NCI-H1417 treated with DMSO at 0.1 percent for 48 hours (cell line): Measurements from ENCODE around the gene CTDSP2.
"Not testable (repeated sequence)": the region's sequence is repeated elsewhere in the genome, so short reads cannot be mapped to it uniquely, and the experiment has no call there.

Source experiments
- DNase-seq: peaks from one replicate; lab custom pipeline; 2025; lab: John Stamatoyannopoulos, UW

CTDSP2 gene

GRCh38 chr12:57834086-57834876 is 12.2 kb downstream of the CTDSP2 start:
- DNase-seq: no peak

- DNase-seq: no peak
Measured at GRCh38 chr12:57833672-57834071, 12.9 kb downstream of the CTDSP2 start.

- DNase-seq: no peak
Measured at GRCh38 chr12:57832966-57833365, 13.6 kb downstream of the CTDSP2 start.

GRCh38 chr12:57830393-57830792 is 16.1 kb downstream of the CTDSP2 start:
- DNase-seq: no peak

GRCh38 chr12:57829025-57829777 is 17.3 kb downstream of the CTDSP2 start:
- DNase-seq: no peak

- no peak for DNase-seq
Measured at GRCh38 chr12:57826966-57827365, 19.6 kb downstream of the CTDSP2 start.

GRCh38 chr12:57826400-57826799 is 20.1 kb downstream of the CTDSP2 start:
- DNase-seq: no peak

GRCh38 chr12:57825451-57825850 is 21.1 kb downstream of the CTDSP2 start:
- no peak for DNase-seq

- DNase-seq: no peak
Measured at GRCh38 chr12:57823908-57824640, 22.5 kb downstream of the CTDSP2 start.

- DNase-seq: no peak
Measured at GRCh38 chr12:57823131-57823907, 23.2 kb downstream of the CTDSP2 start.

- no peak for DNase-seq
Measured at GRCh38 chr12:57822392-57823130, 24.0 kb downstream of the CTDSP2 start.

- DNase-seq: no peak
Measured at GRCh38 chr12:57821474-57822214, 24.9 kb downstream of the CTDSP2 start.

GRCh38 chr12:57821015-57821414 is 25.5 kb downstream of the CTDSP2 start:
- DNase-seq: not testable (repeated sequence)

- DNase-seq: not testable (repeated sequence)
Measured at GRCh38 chr12:57820119-57820518, 26.4 kb downstream of the CTDSP2 start.

GRCh38 chr12:57817990-57818331 is 28.6 kb downstream of the CTDSP2 start:
- not testable (repeated sequence) for DNase-seq

- DNase-seq: no peak
Measured at GRCh38 chr12:57817261-57817989, 29.1 kb downstream of the CTDSP2 start.

GRCh38 chr12:57816855-57817151 is 29.7 kb downstream of the CTDSP2 start:
- DNase-seq: no peak

- no peak for DNase-seq
Measured at GRCh38 chr12:57816001-57816854, 30.3 kb downstream of the CTDSP2 start.
